Hepatocyte (in vitro differentiated cells): ENCODE data around the gene NFIA. TPM values are rescaled to one million over a fixed set of nuclear protein-coding genes. Genes with fewer than 3 reads are reported as not detected.
A peak's percentile ranks its signal among the peaks of the same experiment; 100 is the strongest.

Experiments
- DNase-seq: peaks from one replicate; pipeline ENCODE4 v3.0.0-alpha.2; 2016; ENCODE audit warnings: low spot score
- H2AFZ ChIP-seq: fragments of 200-600 bp; sonication (generic); 2 replicates; pipeline ENCODE4 v1.6.0; 2016; ENCODE audit warnings: antibody characterized with exemption, mild to moderate bottlenecking
- H3K27ac ChIP-seq: fragments of 200-600 bp; sonication (generic); 2 replicates; pipeline ENCODE4 v1.5.1; 2016; ENCODE audit warnings: mild to moderate bottlenecking
- H3K27me3 ChIP-seq: fragments of 200-600 bp; sonication (generic); 2 replicates; pipeline ENCODE4 v1.6.1; 2016
- H3K36me3 ChIP-seq: fragments of 200-600 bp; sonication (generic); replicated peaks from 2 replicates; pipeline ENCODE4 v1.5.1; 2016; ENCODE audit warnings: low read depth; ENCODE audit not compliant: insufficient read depth
- H3K4me1 ChIP-seq: fragments of 200-600 bp; sonication (generic); 2 replicates; pipeline ENCODE4 v1.5.1; 2016; ENCODE audit warnings: mild to moderate bottlenecking, moderate library complexity; ENCODE audit not compliant: insufficient read depth
- H3K4me2 ChIP-seq: fragments of 200-600 bp; sonication (generic); 2 replicates; pipeline ENCODE4 v1.6.0; 2016
- H3K4me3 ChIP-seq: fragments of 200-600 bp; sonication (generic); 2 replicates; pipeline ENCODE4 v1.5.1; 2016; ENCODE audit warnings: mild to moderate bottlenecking
- H3K79me2 ChIP-seq: fragments of 200-600 bp; sonication (generic); 2 replicates; pipeline ENCODE4 v1.6.0; 2017; ENCODE audit warnings: mild to moderate bottlenecking
- H3K9me2 ChIP-seq: fragments of 200-600 bp; sonication (generic); replicated peaks from 2 replicates; pipeline ENCODE4 v1.6.0; 2017; ENCODE audit warnings: mild to moderate bottlenecking; ENCODE audit not compliant: insufficient read depth
- H3K9me3 ChIP-seq: fragments of 200-600 bp; sonication (generic); 2 replicates; pipeline ENCODE4 v1.5.1; 2016; ENCODE audit warnings: low read depth, mild to moderate bottlenecking
- H4K20me1 ChIP-seq: fragments of 200-600 bp; sonication (generic); 2 replicates; pipeline ENCODE4 v1.6.0; 2016; ENCODE audit warnings: mild to moderate bottlenecking; ENCODE audit not compliant: insufficient read depth, poor library complexity, severe bottlenecking
- CTCF ChIP-seq: fragments of 200-600 bp; sonication (generic); IDR thresholded peaks from 2 replicates; pipeline ENCODE4 v1.5.1; 2016; ENCODE audit warnings: antibody characterized with exemption, mild to moderate bottlenecking; ENCODE audit not compliant: poor library complexity
- EZH2 ChIP-seq: fragments of 200-600 bp; sonication (generic); IDR thresholded peaks from 2 replicates; pipeline ENCODE4 v1.6.1; 2016; ENCODE audit warnings: antibody characterized with exemption, mild to moderate bottlenecking, borderline replicate concordance
- EZH2phosphoT487 ChIP-seq: fragments of 200-600 bp; sonication (generic); IDR thresholded peaks from one replicate; pipeline ENCODE4 v1.6.1; 2018; ENCODE audit warnings: antibody characterized with exemption, mild to moderate bottlenecking, low read depth, moderate library complexity; ENCODE audit not compliant: unreplicated experiment, severe bottlenecking
- WGBS: methylation state at CpG from one replicate; pipeline ENCODE4 v1.1.6; 2016; ENCODE audit warnings: low lambda C conversion rate; ENCODE audit errors: missing lambda C conversion rate; 5-methylcytosine and 5-hydroxymethylcytosine counted together
- polyA plus RNA-seq: library from polyadenylated mRNA; unstranded; fragments of >200 nt; fragmentation: Nextera tagmentation; extraction: Ambion mirVana; gene quantifications from 2 replicates; pipeline ENCODE4 v1.2.1, GENCODE V29; 2016
- total RNA-seq: library from RNA; depleted of rRNA; stranded (reverse); fragments of >200 nt; gene quantifications from 2 replicates; pipeline ENCODE4 v1.2.3, GENCODE V29; 2014

NFIA gene
- total and polyA plus RNA-seq, 2 experiments from 2014 or later, result 15.1 to 18.2 TPM

- Histone ChIP-seq H3K4me1 (peaks cover 16% of the 10 kb centered on the region), H2AFZ (no peak overlapping the region), H3K36me3 (no peaks in the 10 kb centered on the region), H4K20me1 (no peaks in the 10 kb centered on the region), H3K9me2 (no peaks in the 10 kb centered on the region), H3K9me3 (no peaks in the 10 kb centered on the region), H3K4me3 (no peak overlapping the region), H3K27ac (no peak overlapping the region), H3K27me3 (no peaks in the 10 kb centered on the region), H3K4me2 (no peak overlapping the region), H3K79me2 (no peaks in the 10 kb centered on the region)
- TF ChIP-seq EZH2 (no peak), CTCF (no peak), EZH2phosphoT487 (no peak)
- 95% methylated on average over 2 of the region's 2 CpGs for WGBS
- no peak for DNase-seq
Measured at GRCh38 chr1:61442544-61442943, 360.2 kb downstream of the NFIA start.

GRCh38 chr1:61444288-61444687 is 361.9 kb downstream of the NFIA start:
- TF ChIP-seq CTCF (no peak), EZH2 (no peak), EZH2phosphoT487 (no peak)
- H3K79me2 ChIP-seq, result no peaks in the 10 kb centered on the region
- no peaks in the 10 kb centered on the region for H3K27me3 ChIP-seq
- H2AFZ ChIP-seq, result no peak overlapping the region
- H3K36me3 ChIP-seq, result no peaks in the 10 kb centered on the region
- no peak for DNase-seq
- H3K4me2 ChIP-seq, result peak overlapping the region; percentile 13
- 37% methylated on average over 5 of the region's 5 CpGs for WGBS
- H3K9me2 ChIP-seq, result no peaks in the 10 kb centered on the region
- H4K20me1 ChIP-seq, result no peaks in the 10 kb centered on the region
- H3K9me3 ChIP-seq, result no peaks in the 10 kb centered on the region
- no peak overlapping the region for H3K4me3 ChIP-seq
- H3K4me1 ChIP-seq, result peaks cover 16% of the 10 kb centered on the region
- H3K27ac ChIP-seq, result no peak overlapping the region

GRCh38 chr1:61445269-61445825 is 363.0 kb downstream of the NFIA start:
- no peaks in the 10 kb centered on the region for H3K27me3 ChIP-seq
- H3K79me2 ChIP-seq, result no peaks in the 10 kb centered on the region
- H3K36me3 ChIP-seq, result no peaks in the 10 kb centered on the region
- peaks cover 21% of the 10 kb centered on the region for H3K4me1 ChIP-seq
- H3K9me2 ChIP-seq, result no peaks in the 10 kb centered on the region
- no peak overlapping the region for H3K4me2 ChIP-seq
- no peak for TF ChIP-seq EZH2phosphoT487
- no peak for TF ChIP-seq EZH2
- no peak for TF ChIP-seq CTCF
- 84% methylated on average over 8 of the region's 8 CpGs for WGBS
- no peak overlapping the region for H3K27ac ChIP-seq
- H4K20me1 ChIP-seq, result no peaks in the 10 kb centered on the region
- no peak overlapping the region for H2AFZ ChIP-seq
- DNase-seq, result no peak
- no peaks in the 10 kb centered on the region for H3K9me3 ChIP-seq
- no peak overlapping the region for H3K4me3 ChIP-seq

- TF ChIP-seq EZH2 (no peak), EZH2phosphoT487 (no peak), CTCF (no peak)
Measured at GRCh38 chr1:61446531-61446991, 364.2 kb downstream of the NFIA start.

More at GRCh38 chr1:61446531-61446991, 364.2 kb downstream of the NFIA start:
- H3K27me3 ChIP-seq, result no peaks in the 10 kb centered on the region
- no peaks in the 10 kb centered on the region for H3K36me3 ChIP-seq
- no peak overlapping the region for H3K27ac ChIP-seq
- H3K79me2 ChIP-seq, result no peaks in the 10 kb centered on the region
- H3K4me1 ChIP-seq, result peaks cover 33% of the 10 kb centered on the region
- H3K9me3 ChIP-seq, result no peaks in the 10 kb centered on the region
- no peak overlapping the region for H3K4me2 ChIP-seq
- H2AFZ ChIP-seq, result no peak overlapping the region
- no peak for DNase-seq
- H3K4me3 ChIP-seq, result no peak overlapping the region
- 93% methylated on average over 7 of the region's 7 CpGs for WGBS
- no peaks in the 10 kb centered on the region for H4K20me1 ChIP-seq
- H3K9me2 ChIP-seq, result no peaks in the 10 kb centered on the region
